ENCODE measurements around the gene SPAG16.

Gene SPAG16

GRCh38 chr2:214019973-214020345 lies 735.7 kb downstream of the SPAG16 start:
- no peak overlapping the region for H3K27ac ChIP-seq
- TF ChIP-seq, protein P1, sequence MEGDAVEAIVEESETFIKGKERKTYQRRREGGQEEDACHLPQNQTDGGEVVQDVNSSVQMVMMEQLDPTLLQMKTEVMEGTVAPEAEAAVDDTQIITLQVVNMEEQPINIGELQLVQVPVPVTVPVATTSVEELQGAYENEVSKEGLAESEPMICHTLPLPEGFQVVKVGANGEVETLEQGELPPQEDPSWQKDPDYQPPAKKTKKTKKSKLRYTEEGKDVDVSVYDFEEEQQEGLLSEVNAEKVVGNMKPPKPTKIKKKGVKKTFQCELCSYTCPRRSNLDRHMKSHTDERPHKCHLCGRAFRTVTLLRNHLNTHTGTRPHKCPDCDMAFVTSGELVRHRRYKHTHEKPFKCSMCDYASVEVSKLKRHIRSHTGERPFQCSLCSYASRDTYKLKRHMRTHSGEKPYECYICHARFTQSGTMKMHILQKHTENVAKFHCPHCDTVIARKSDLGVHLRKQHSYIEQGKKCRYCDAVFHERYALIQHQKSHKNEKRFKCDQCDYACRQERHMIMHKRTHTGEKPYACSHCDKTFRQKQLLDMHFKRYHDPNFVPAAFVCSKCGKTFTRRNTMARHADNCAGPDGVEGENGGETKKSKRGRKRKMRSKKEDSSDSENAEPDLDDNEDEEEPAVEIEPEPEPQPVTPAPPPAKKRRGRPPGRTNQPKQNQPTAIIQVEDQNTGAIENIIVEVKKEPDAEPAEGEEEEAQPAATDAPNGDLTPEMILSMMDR (IDR thresholded peaks at IDR 0.05), result no peak
- TF ChIP-seq ZFX (IDR thresholded peaks at IDR 0.05; ENCODE audit: borderline replicate concordance), result no peak

GRCh38 chr2:214029190-214029589 lies 744.9 kb downstream of the SPAG16 start:
- TF ChIP-seq, protein P1 (IDR thresholded peaks at IDR 0.05), result no peak
- TF ChIP-seq ZFX (IDR thresholded peaks at IDR 0.05; ENCODE audit: borderline replicate concordance), result no peak
- H3K27ac ChIP-seq, result no peak overlapping the region

- no peak overlapping the region for H3K27ac ChIP-seq
- TF ChIP-seq, protein P1 (IDR thresholded peaks at IDR 0.05), result no peak
- TF ChIP-seq ZFX (IDR thresholded peaks at IDR 0.05; ENCODE audit: borderline replicate concordance), result no peak
Measured at GRCh38 chr2:214031566-214031965, 747.3 kb downstream of the SPAG16 start.

GRCh38 chr2:214034417-214034816 lies 750.2 kb downstream of the SPAG16 start:
- TF ChIP-seq, protein P1 (IDR thresholded peaks at IDR 0.05), result no peak
- TF ChIP-seq ZFX (IDR thresholded peaks at IDR 0.05; ENCODE audit: borderline replicate concordance), result no peak
- no peak overlapping the region for H3K27ac ChIP-seq

DNA sequence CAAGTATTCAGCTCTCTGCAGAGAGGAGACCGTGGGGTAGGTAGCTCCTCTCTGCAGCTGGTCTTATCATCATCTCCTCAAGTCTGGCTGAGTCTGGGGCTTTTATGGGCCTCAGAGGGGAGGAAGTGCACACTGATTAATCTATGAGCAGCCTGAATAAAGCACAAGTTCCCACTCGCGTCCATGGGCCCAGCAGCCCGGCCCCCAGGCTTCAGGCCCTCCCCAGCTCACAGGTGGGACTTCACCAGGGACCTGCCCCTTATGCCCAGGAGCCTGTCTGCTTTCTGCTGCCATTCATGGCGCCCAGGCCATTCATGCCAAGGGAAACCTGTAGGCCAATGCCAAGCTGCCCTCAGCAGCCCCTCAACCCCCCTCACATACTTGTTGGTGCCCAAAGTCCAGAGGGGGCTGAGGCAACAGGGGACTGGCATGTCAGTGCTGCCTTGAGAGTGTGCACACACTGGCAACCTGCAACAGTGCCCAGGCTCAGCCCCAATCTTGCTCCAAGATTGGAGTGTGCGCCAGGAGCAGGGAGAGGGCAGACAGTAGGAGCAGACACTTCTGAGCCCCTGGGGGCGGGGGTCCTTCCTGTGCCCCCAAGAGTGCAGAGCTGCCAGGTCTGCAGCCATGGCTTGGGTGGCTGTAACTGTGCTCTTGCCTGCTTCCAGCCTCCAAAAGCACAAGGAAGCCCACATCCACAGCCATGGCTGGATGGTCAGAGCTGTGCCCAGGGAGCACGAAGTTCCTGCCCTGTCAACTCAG lies 751.0 kb downstream of the SPAG16 start:
- TF ChIP-seq ZFX (IDR thresholded peaks at IDR 0.05; ENCODE audit: borderline replicate concordance), result no peak
- TF ChIP-seq, protein P1 (IDR thresholded peaks at IDR 0.05), result no peak
- H3K27ac ChIP-seq, result no peak overlapping the region

DNA sequence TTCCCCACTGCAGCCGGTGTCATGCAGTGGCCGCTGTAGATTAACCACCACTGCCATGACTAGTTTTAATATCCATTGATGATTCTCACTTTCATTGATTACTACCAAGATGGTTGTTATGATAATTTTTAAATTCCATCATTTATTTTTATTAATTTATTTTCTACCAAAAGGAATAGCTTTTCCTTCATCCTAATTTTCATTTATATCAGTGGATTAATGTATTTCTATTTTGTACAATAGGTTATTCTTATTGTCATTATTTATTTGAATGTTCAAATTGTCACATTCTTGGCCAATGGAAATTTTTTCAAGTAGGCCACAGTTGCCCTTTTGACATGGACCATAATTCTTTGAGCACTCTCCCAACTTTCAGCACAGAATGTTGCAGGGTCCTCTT lies 751.7 kb downstream of the SPAG16 start:
- TF ChIP-seq, protein P1 (IDR thresholded peaks at IDR 0.05), result no peak
- no peak for TF ChIP-seq ZFX (IDR thresholded peaks at IDR 0.05; ENCODE audit: borderline replicate concordance)
- H3K27ac ChIP-seq, result no peak overlapping the region

DNA sequence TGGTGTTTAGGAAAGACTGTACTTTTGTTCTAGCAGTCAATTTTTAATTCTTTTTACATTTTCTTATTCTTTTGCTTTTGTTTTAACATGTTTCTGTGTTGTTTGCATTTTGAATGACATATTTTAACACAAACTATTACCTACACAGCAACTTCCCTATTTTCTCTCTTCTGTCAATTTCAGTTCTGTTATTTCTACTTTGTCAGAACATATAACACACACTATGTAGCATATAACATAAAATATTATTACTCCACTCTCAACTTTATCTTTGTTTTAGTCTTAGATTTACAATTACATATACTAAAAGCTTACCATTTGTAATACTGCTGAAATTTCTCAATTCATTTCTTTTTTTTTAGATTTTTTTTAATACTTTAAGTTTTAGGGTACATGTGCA lies 753.9 kb downstream of the SPAG16 start:
- TF ChIP-seq ZFX (IDR thresholded peaks at IDR 0.05; ENCODE audit: borderline replicate concordance), result no peak
- TF ChIP-seq, protein P1 (IDR thresholded peaks at IDR 0.05), result no peak
- no peak overlapping the region for H3K27ac ChIP-seq

All from 22Rv1 (cell line).